Heart right ventricle (tissue), 16 donors: ENCODE measurements around the gene CDK5R1. TPM values are rescaled to one million over a fixed set of nuclear protein-coding genes. Genes with fewer than 3 reads are reported as not detected.

Experiments used
- ATAC-seq, 8 donors: fragments of 200-7000 bp; cut with Tn5 transposase; one replicate each; pipeline ENCODE4 v1.9.1; 2020; ENCODE audit warnings: mild to moderate bottlenecking in 8 of 8, moderate library complexity in 8 of 8, moderate number of reproducible peaks in 1 of 8
- DNase-seq, 2 donors: peaks; one replicate each; pipeline ENCODE4 v3.0.0-alpha.2; 2020
- H3K27ac ChIP-seq, 10 donors: fragments of 200-600 bp; sonication (generic) in 2 of 10; one replicate each; pipeline versions ENCODE4 v1.5.0 to v1.8.0; 2020 to 2022; ENCODE audit warnings: mild to moderate bottlenecking in 3 of 10
- H3K27me3 ChIP-seq, 7 donors: fragments of 200-600 bp; one replicate each; pipeline ENCODE4 v1.8.0; 2021 to 2022; ENCODE audit warnings: mild to moderate bottlenecking in 2 of 7
- H3K36me3 ChIP-seq, 9 donors: fragments of 200-600 bp; sonication (generic) in 1 of 9; one replicate each; pipeline versions ENCODE4 v1.5.0 to v1.8.0; 2020 to 2022; ENCODE audit warnings: mild to moderate bottlenecking in 2 of 9
- H3K4me1 ChIP-seq, 9 donors: fragments of 200-600 bp; sonication (generic) in 1 of 9; one replicate each; pipeline versions ENCODE4 v1.5.0 to v1.8.0; 2020 to 2022; ENCODE audit warnings: mild to moderate bottlenecking in 4 of 9
- H3K4me3 ChIP-seq, 10 donors: fragments of 200-600 bp; sonication (generic) in 2 of 10; one replicate each; pipeline versions ENCODE4 v1.5.0 to v1.8.0; 2020 to 2022; ENCODE audit warnings: mild to moderate bottlenecking in 7 of 10, moderate library complexity in 2 of 10
- H3K9me3 ChIP-seq, 11 donors: fragments of 200-600 bp in 10 of 11; sonication (generic) in 2 of 11; one replicate each; pipeline versions ENCODE4 v1.5.0 to v1.8.0; 2013 to 2022; ENCODE audit warnings: mild to moderate bottlenecking in 2 of 11, control low read depth in 1 of 11, moderate library complexity in 1 of 11
- CTCF ChIP-seq, 9 donors: fragments of 200-600 bp; sonication (generic) in 2 of 9; IDR thresholded peaks; one replicate each; pipeline versions ENCODE4 v1.5.0 to v1.8.0; 2021 to 2022; ENCODE audit warnings: antibody characterized with exemption in 9 of 9, mild to moderate bottlenecking in 5 of 9, moderate library complexity in 1 of 9
- WGBS, 2 donors: extraction: QIAGEN DNeasy Blood & Tissue Kit; methylation state at CpG; one replicate each; pipeline ENCODE4 v1.1.7; 2013; ENCODE audit warnings: inconsistent platforms in 1 of 2; 5-methylcytosine and 5-hydroxymethylcytosine counted together
- intact Hi-C, 10 donors: fragments of 100-400 bp; cut with DNase I; formaldehyde crosslinking; loops; one replicate each; pipeline versions ENCODE4 v1.11.1 to v1.14.2; 2022
- polyA plus RNA-seq, 2 donors: library from polyadenylated mRNA; stranded (reverse); fragments of 200-250 nt; gene quantifications; one replicate each; pipeline ENCODE4 v1.2.3, GENCODE V29; 2013
- total RNA-seq, 10 donors: library from RNA; stranded (reverse); fragmentation: NEBNext Ultra II Directional in 3 of 10; extraction: Animal tissue kit (Norgen Biotek cat#: 25700) in 3 of 10; gene quantifications; one replicate each; pipeline versions ENCODE4 v1.2.1 to v1.2.4, GENCODE V29; 2021 to 2023
- donor health status: Arrhythmogenic right ventricular cardiomyopathy.
- donor health status: ischemic (EF 13 %, LVEDD 7.1; RV severe dilation, severe dysfunction).
- donor health status: healthy with polysubstance abuse.
- donor health status: DM: no; HTN: yes; CAD: no.
- donor health status: DM: no; HTN: no; CAD: no.
- donor health status: ischemic (EF 25% LVEDD 6.9; RV normal size, moderate dysfunction).
- donor health status: ischemic (EF 25% LVEDD 5.7; RV mildly dilated, moderate dysfunction).
- donor health status: healthy.
- donor health status: DM: yes; HTN: yes; CAD: no.
- donor health status: Ischemic cardiomyopathy.
- donor health status: ischemic (EF 35%, LVEDD 5.7; RV mildly dilated, moderate dysfunction).
- donor health status: nonischemic (EF 11% LVEDD 7.7; RV severe dilation, severe dysfunction).
- donor health status: DM: yes; HTN: yes; CAD: no.
- donor health status: PGD.
- donor health status: ischemic (EF 29% LVEDD 5.4; RV normal size, mild dysfunction).
- donor health status: nonischemic (EF 23%, LVEDD 6.1; RV moderate dilation, normal function).

CDK5R1 gene
- total and polyA plus RNA-seq, 12 donors = 0.66 to 2.1 (median 1.3) TPM

- Histone ChIP-seq H3K4me1 (peaks cover 0 to 32% (median 10%) of the 10 kb centered on the region in 9 donors), H3K27ac (no peak overlapping the region), H3K36me3 (peaks cover 0 to 100% (median 69%) of the 10 kb centered on the region in 9 donors), H3K9me3 (no peaks in the 10 kb centered on the region), H3K27me3 (no peaks in the 10 kb centered on the region), H3K4me3 (no peak overlapping the region)
- DNase-seq (no peak), ATAC-seq (no peak)
- TF ChIP-seq CTCF (IDR thresholded peaks at IDR 0.05) = no peak
- intact Hi-C loops = loop anchor here in 1 of 10 donors (10.0 kb wide), 1 partner anchor 287 kb away; no protein-coding TSS in a partner anchor
- 97 to 98% methylated on average over 7 of the region's 7 CpGs for WGBS, 2 donors
Measured at GRCh38 chr17:32467949-32468348, 18.8 kb upstream of the CDK5R1 start.

GRCh38 chr17:32470405-32471167, 16.2 kb upstream of the CDK5R1 start:
- H3K9me3 ChIP-seq = no peaks in the 10 kb centered on the region
- DNase-seq (no peak), ATAC-seq (peak in 7 of 8 donors; percentile 42 to 90 (median 72))
- H3K4me3 ChIP-seq = no peak overlapping the region
- peaks cover 0 to 100% (median 77%) of the 10 kb centered on the region in 9 donors for H3K36me3 ChIP-seq
- H3K27ac ChIP-seq = peak overlapping the region in 3 of 10 donors; percentile 15 to 32 (median 28)
- H3K27me3 ChIP-seq = no peaks in the 10 kb centered on the region
- H3K4me1 ChIP-seq = peaks cover 0 to 32% (median 10%) of the 10 kb centered on the region in 9 donors
- WGBS, 2 donors = 88 to 91% methylated on average over 6 of the region's 6 CpGs
- no peak for TF ChIP-seq CTCF (IDR thresholded peaks at IDR 0.05)
- intact Hi-C loops = no loop called here

- ATAC-seq (no peak), DNase-seq (no peak)
- no peak for TF ChIP-seq CTCF (IDR thresholded peaks at IDR 0.05)
- Histone ChIP-seq H3K27ac (no peak overlapping the region), H3K9me3 (no peaks in the 10 kb centered on the region), H3K4me1 (peaks cover 0 to 32% (median 10%) of the 10 kb centered on the region in 9 donors), H3K4me3 (no peak overlapping the region), H3K27me3 (no peaks in the 10 kb centered on the region), H3K36me3 (peaks cover 0 to 100% (median 85%) of the 10 kb centered on the region in 9 donors)
- WGBS, 2 donors = 92 to 93% methylated on average over 4 of the region's 4 CpGs
- intact Hi-C loops = no loop called here
Measured at GRCh38 chr17:32471652-32472051, 15.1 kb upstream of the CDK5R1 start.

- peaks cover 0 to 17% (median under 1%) of the 10 kb centered on the region in 9 donors for H3K4me1 ChIP-seq
- no peak overlapping the region for H3K4me3 ChIP-seq
- WGBS, 2 donors = 92 to 94% methylated on average over 3 of the region's 3 CpGs
- no peak overlapping the region for H3K27ac ChIP-seq
- H3K36me3 ChIP-seq = peaks cover 0 to 100% (median 94%) of the 10 kb centered on the region in 9 donors
- H3K9me3 ChIP-seq = no peaks in the 10 kb centered on the region
- H3K27me3 ChIP-seq = no peaks in the 10 kb centered on the region
- ATAC-seq = no peak
- intact Hi-C loops = no loop called here
- no peak for TF ChIP-seq CTCF (IDR thresholded peaks at IDR 0.05)
- DNase-seq = no peak
Measured at GRCh38 chr17:32475258-32475657, 11.5 kb upstream of the CDK5R1 start.
